ENCODE measurements around the gene COPA.

Gene COPA

DNA sequence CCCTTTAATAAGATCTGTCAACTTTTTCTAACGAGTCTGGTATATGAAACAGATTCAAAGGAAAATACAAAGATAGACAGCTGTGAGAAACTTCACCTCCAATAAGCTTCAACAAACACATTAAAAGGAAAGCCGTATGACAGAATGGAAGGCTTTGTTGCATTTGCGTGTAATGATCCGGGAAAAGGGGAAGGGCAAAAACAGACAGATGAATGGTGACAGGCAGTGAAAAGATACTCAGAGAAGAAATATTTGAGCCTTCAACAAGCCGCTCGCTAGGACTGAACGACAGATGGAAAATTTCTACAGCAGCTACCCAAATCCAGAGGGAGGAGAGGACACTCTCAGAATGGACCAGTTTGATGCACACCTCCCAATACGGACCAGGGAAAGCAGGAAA is 14.9 kb downstream of the COPA start:
- Histone ChIP-seq H3K4me3 (no peak overlapping the region), H3K27ac (no peak overlapping the region)
- DNase-seq (ENCODE audit: low spot score), result no peak
- TF ChIP-seq, protein P1, sequence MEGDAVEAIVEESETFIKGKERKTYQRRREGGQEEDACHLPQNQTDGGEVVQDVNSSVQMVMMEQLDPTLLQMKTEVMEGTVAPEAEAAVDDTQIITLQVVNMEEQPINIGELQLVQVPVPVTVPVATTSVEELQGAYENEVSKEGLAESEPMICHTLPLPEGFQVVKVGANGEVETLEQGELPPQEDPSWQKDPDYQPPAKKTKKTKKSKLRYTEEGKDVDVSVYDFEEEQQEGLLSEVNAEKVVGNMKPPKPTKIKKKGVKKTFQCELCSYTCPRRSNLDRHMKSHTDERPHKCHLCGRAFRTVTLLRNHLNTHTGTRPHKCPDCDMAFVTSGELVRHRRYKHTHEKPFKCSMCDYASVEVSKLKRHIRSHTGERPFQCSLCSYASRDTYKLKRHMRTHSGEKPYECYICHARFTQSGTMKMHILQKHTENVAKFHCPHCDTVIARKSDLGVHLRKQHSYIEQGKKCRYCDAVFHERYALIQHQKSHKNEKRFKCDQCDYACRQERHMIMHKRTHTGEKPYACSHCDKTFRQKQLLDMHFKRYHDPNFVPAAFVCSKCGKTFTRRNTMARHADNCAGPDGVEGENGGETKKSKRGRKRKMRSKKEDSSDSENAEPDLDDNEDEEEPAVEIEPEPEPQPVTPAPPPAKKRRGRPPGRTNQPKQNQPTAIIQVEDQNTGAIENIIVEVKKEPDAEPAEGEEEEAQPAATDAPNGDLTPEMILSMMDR (IDR thresholded peaks at IDR 0.05), result no peak

DNA sequence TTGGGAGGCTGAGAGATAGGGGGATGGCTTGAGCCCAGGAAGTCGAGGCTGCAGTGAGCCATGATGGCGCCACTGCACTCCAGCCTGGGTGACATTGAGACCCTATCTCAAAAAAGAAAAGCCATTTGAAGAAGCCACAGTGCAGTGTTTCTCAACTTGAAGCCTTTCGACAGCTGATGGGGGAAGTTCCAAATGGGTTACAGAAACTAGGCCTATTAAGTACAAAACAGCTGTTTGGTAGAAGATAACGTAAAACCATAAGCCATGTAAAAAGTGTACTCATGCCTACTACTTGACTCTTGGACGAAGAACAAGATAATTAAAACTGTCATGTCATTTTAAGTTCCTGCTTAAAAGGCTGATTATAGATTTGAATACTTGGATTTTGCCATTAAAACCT is 16.6 kb downstream of the COPA start:
- DNase-seq (ENCODE audit: low spot score), result no peak
- H3K4me3 ChIP-seq, result no peak overlapping the region
- no peak overlapping the region for H3K27ac ChIP-seq
- TF ChIP-seq, protein P1 (IDR thresholded peaks at IDR 0.05), result no peak

DNA sequence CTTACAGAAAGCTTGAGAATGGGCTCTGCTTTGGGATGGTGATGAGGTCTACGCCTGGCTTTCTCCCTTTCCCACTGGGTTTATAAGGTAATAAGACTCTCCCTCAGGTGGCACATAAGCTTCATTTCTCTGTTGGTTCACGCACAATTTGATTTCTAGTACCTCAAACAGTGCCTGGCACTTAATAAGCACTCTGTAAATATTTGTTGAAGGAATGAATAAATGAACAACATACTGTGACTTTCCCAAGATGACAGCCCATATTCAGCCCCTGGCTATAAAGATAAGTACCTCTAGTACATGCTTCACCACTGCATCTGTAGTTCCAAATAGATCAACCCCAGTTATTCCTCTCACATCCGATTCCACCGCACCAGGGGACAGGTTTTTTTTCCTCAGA is 17.8 kb downstream of the COPA start:
- TF ChIP-seq, protein P1 (IDR thresholded peaks at IDR 0.05), result no peak
- no peak overlapping the region for H3K4me3 ChIP-seq
- DNase-seq (ENCODE audit: low spot score), result no peak
- H3K27ac ChIP-seq, result no peak overlapping the region

DNA sequence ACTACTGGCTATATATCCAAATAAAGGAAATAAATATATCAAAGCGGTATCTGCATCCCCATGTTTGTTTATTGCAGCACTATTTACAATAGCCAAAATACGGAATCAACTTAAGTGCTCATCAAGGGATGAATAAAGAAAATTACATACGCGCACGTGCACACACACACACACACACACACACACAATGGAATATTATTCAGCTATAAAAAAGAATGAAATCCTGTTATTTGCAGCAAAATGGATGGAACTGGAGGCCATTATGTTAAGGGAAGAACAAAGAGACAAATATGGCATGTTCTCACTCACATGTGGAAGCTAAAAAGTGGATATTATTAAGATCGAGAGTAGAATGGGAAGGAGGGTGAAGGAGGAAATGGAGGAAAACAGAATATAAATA is 20.2 kb downstream of the COPA start:
- no peak overlapping the region for H3K4me3 ChIP-seq
- no peak overlapping the region for H3K27ac ChIP-seq
- DNase-seq (ENCODE audit: low spot score), result no peak
- TF ChIP-seq, protein P1 (IDR thresholded peaks at IDR 0.05), result no peak

DNA sequence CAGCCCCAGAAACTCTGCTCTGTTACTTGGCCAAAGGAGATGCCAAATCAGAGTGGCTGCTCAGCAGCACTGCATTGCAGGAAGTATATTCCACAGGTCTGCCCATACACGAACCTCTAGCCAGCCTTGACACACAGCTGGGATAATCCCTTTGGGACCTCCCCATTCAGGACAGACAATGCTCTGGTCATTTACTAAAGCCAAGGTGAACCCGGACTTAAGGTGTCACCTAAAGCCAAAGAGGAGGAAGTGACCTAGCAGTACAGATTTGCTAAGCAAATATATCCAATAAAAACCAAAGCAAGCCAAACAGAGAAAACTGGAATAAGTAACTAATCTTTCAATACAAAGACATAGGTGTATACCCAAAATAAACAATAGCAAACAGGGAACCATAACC is 27.7 kb downstream of the COPA start:
- TF ChIP-seq, protein P1 (IDR thresholded peaks at IDR 0.05), result no peak
- DNase-seq (ENCODE audit: low spot score), result no peak
- Histone ChIP-seq H3K4me3 (no peak overlapping the region), H3K27ac (no peak overlapping the region)

DNA sequence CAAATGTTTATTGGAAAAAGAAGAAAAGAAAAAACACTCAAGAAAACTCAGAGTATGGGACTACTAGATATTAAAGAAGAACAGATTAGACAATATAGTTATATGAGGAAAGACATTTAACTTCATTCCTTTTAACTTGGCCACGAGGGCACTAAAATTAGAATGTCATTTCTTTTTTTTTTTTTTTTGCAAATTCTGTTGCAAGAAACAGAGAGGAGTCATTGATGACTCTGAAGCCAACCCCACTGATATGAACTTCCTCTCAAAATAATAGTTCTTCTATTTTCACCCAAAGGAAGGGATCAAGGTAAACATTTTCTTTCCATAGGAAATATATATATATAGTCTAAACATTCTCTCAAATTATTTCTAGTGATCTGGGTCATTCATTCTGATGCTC is 33.5 kb downstream of the COPA start:
- H3K4me3 ChIP-seq, result no peak overlapping the region
- TF ChIP-seq, protein P1 (IDR thresholded peaks at IDR 0.05), result no peak
- no peak overlapping the region for H3K27ac ChIP-seq
- no peak for DNase-seq (ENCODE audit: low spot score)

DNA sequence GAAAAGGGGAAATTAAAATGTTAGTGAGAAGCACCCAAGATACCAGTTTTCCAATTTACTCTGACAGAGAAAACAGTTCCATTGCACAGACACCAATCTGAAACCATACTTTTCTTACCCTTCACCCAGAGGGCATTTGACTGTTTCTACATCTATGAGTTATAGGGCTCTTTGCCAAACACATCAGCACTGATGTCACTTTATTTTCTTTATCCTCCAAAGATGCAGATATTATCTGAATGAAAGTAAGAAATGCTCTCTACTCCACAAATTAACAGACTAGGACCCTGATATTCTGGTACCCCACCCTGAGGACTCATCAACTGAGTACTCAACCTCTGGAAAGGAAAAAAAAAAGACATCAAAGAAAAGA is 33.9 kb downstream of the COPA start:
- no peak overlapping the region for H3K27ac ChIP-seq
- no peak overlapping the region for H3K4me3 ChIP-seq
- no peak for DNase-seq (ENCODE audit: low spot score)
- TF ChIP-seq, protein P1 (IDR thresholded peaks at IDR 0.05), result no peak

Measured in coronary artery (tissue), 2 donors.